HFF-Myc (cell line): Measurements from ENCODE around the gene RFNG.

Experiments used
- DNase-seq: peaks from one replicate; pipeline ENCODE4 v3.0.0-alpha.2; 2011; ENCODE audit warnings: low read depth; ENCODE audit errors: extremely low read depth
- H3K4me3 ChIP-seq: replicated peaks from 2 replicates; pipeline ENCODE4 v1.5.1; 2011; ENCODE audit warnings: low read depth, mild to moderate bottlenecking, control low read depth, low read length
- CTCF ChIP-seq: IDR thresholded peaks from 2 replicates; pipeline ENCODE4 v1.5.1; 2012; ENCODE audit warnings: mild to moderate bottlenecking, low read depth, low read length, control low read depth; ENCODE audit errors: missing control alignments

The RFNG gene

GRCh38 chr17:82003411-82004381 is 47.9 kb downstream of the RFNG start:
- DNase-seq = peak; percentile 81

GRCh38 chr17:82001571-82002056 is 50.0 kb downstream of the RFNG start:
- no peak for TF ChIP-seq CTCF
- no peak overlapping the region for H3K4me3 ChIP-seq
- DNase-seq = no peak

More at GRCh38 chr17:82003411-82004381, 47.9 kb downstream of the RFNG start:
- no peak overlapping the region for H3K4me3 ChIP-seq
- TF ChIP-seq CTCF = no peak

- TF ChIP-seq CTCF = no peak
- no peak for DNase-seq
- H3K4me3 ChIP-seq = no peak overlapping the region
Observed at GRCh38 chr17:82000803-82001570, 50.6 kb downstream of the RFNG start.

GRCh38 chr17:81999976-82000802 is 51.4 kb downstream of the RFNG start:
- TF ChIP-seq CTCF = no peak
- DNase-seq = no peak
- H3K4me3 ChIP-seq = no peak overlapping the region

- no peak overlapping the region for H3K4me3 ChIP-seq
- no peak for TF ChIP-seq CTCF
Observed at GRCh38 chr17:81999587-81999975, 52.0 kb downstream of the RFNG start.

GRCh38 chr17:81998691-81999438 is 52.7 kb downstream of the RFNG start:
- no peak for DNase-seq
- TF ChIP-seq CTCF = no peak
- no peak overlapping the region for H3K4me3 ChIP-seq

More at GRCh38 chr17:81999587-81999975, 52.0 kb downstream of the RFNG start:
- DNase-seq = no peak
